Activated CD8-positive, alpha-beta memory T cell treated with anti-CD3 and anti-CD28 coated beads for 48 hours (primary cell): ENCODE results near the gene NTM.

Experiments
- DNase-seq, 3 experiments: peaks; one replicate each; pipeline ENCODE4 v3.0.0-alpha.2; 2020; ENCODE audit warnings: low read depth in 2 of 3, low spot score in 2 of 3

Gene NTM

DNA sequence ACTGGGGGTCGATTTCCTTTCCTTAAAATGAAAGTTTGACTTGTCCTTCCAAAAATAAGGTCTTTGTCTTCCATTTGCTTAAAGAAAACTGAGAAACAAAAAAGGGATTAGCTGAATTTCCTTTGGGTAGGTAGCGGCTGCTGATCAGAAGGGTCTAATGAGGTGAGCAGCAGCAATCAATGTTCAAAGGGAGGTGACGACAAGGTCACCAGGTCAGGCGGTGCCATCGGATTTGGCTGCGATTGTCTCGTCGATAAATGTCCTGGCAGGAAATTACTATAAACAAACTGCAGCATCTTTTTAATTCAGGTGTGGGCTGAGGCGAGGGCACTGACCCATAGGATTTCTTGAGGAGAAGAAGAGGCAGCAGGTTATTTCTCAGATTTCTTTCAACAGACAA is 480.1 kb downstream of the NTM start:
- DNase-seq: no peak

GRCh38 chr11:131851964-131852755 is 481.7 kb downstream of the NTM start:
- DNase-seq: no peak

DNA sequence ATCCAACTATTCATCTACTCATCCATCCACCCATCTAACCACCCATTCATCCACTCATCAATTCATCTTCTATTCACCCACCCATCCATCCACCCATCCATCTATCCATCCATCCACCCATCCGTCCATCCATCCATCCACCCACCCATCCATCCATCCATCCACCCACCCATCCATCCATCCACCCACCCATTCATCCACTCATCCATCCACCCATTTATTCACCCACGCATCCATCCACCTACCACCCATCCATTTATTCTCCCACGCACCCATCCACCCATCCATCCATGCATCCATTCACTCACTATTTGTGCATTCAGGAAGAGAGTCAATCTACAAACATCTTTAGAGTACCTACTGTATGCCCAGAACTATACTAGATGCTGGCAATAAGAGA is 482.3 kb downstream of the NTM start:
- DNase-seq: no peak

GRCh38 chr11:131854391-131854790 is 484.0 kb downstream of the NTM start:
- no peak for DNase-seq

GRCh38 chr11:131855320-131855719 is 484.9 kb downstream of the NTM start:
- no peak for DNase-seq

GRCh38 chr11:131857246-131857645 is 486.8 kb downstream of the NTM start:
- no peak for DNase-seq

GRCh38 chr11:131858505-131858904 is 488.1 kb downstream of the NTM start:
- no peak for DNase-seq

- DNase-seq: no peak
Observed at GRCh38 chr11:131859538-131860210, 489.3 kb downstream of the NTM start.

DNA sequence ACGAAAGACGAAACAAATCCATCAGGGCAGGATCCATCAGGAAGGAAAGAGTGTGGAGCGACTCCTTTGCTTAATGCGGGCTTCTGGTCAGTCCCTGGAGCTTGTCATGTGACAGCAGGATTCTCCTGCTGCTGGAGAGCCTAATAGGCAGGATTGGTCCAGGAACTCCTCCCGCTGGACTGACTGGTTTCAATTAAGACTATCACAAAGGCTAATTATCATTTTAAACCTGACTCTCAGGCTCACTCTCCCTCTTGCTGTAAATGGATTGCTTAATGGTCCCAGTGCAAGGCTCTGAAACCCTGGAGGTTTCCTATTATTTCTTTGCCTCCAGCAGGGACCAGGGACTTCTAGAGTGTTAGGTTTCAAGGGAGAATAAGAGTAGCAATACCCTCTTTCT is 493.8 kb downstream of the NTM start:
- DNase-seq: no peak

DNA sequence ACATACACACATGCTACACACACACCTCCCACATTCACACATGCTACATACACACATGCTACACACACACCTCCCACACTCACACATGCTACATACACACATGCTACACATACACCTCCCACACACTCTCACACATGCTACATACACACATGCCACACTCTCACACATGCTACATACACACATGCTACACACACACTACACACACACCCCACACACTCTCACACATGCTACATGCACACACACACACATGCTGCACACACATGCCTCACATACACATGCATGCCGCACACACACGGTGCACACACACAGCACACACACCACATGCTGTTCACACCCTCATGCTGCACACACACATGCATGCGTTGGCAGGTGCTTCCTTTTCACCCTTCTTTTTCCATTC is 495.4 kb downstream of the NTM start:
- no peak for DNase-seq

DNA sequence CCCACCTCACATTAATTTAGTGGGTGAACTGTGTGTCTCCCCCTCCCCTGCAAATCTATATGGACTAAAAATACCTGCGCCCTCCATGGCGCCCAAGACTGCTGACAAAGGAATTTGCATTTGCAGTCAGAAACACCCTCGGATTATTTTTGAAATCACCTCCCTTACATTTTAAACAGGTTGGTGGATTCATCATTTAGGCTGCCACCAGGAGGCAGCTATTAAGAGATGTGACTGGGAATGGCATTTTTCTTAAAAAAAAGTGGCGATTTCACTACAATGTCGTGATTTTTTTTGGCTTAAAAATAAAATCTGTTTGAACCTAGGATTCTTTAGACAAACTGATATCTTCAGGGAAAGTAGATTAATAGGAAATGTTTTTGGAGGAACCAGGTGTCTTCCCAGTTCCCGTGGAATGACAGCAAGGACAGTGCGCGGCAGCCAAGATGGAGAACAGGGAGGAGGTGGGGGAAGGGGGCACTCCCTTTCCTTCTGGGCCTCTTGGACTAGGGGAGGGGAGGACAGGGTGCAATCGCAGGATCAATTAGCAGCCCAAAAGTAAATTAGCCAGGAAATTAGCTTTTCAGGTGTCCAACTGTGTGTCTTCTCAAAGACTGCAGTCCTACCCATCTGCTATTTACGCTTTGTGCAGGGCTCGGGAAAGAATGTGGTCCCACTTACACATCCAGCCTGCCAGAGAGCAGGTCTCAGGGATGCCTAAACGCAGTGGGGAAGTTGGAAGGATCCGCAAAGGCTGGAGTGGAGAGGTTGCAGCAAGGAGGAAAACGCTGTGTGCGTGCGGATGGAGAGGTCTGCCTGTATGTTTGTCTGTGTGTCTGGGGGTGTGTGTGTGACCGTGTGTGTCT is 496.4 kb downstream of the NTM start:
- no peak for DNase-seq

GRCh38 chr11:131867457-131868257 is 497.2 kb downstream of the NTM start:
- DNase-seq: no peak

- no peak for DNase-seq
Observed at GRCh38 chr11:131868629-131869507, 498.5 kb downstream of the NTM start.

- no peak for DNase-seq
Observed at GRCh38 chr11:131870305-131870704, 499.9 kb downstream of the NTM start.

- DNase-seq: no peak
Observed at GRCh38 chr11:131871006-131871405, 500.6 kb downstream of the NTM start.

GRCh38 chr11:131874070-131874469 is 503.7 kb downstream of the NTM start:
- DNase-seq: no peak

GRCh38 chr11:131875611-131876010 is 505.2 kb downstream of the NTM start:
- no peak for DNase-seq

DNA sequence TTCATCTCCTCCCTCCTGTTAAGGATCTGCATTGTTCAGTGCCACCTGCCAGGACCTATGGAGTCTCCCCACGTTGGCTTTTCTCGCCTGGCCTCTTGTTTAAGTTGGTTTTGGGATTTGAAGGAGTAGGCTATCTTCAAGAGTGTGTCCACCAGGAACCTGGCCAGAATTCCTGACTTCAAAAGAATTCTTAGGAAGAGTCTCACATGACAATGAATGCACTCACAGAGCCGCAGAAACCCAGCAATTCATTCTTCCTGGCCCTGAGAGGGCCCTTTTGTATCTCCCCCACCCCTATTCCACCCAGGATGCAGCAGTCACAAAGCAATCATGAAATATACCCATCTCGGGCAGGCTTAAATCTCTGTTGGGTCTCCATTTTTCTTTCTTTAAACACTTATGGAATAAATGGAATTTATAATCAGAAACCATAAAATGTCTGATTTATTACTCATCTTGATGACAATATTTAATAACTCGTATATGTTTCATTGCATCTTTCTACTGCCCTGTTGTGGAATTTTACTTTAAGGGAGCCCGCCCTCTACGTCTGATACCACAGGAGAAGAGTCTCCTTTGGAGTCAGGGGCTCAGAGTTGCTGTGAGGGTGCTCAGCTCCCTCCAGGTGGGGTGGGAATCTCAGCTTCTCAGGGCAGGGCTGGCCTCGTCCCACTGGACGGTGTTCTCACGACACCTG is 507.0 kb downstream of the NTM start:
- no peak for DNase-seq

DNA sequence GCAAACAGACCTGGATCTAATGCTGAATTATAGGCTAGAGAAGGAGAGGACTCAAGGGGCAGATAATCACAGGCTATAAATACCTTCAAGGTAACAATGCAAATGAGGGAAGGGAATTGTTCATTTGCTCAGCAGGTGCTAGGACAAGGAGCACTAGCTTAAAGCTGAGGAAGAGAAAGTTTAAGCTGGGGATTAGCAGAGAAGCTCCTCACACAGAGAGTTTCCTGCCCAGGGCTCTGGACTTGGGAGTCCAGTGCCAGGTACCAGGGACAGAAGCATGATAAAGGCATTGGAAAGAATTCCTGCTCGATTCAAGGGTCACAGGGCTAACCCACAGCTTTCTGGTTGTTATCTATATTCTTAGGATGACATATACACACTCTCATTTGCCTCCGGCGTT is 509.9 kb downstream of the NTM start:
- DNase-seq: no peak
